HEK293 (cell line): ENCODE data around the gene SETMAR.

Experiments used
- CTCF ChIA-PET: fragments of 350-600 bp; formaldehyde crosslinking; extraction: SDS; loops from one replicate; lab custom pipeline; 2021; ENCODE audit warnings: antibody characterized with exemption; lab: Yijun Ruan, JAX
- POLR2A ChIA-PET: fragments of 300-600 bp; formaldehyde crosslinking; extraction: SDS; loops from one replicate; lab custom pipeline; 2020; ENCODE audit warnings: antibody characterized with exemption, inconsistent platforms; lab: Yijun Ruan, JAX
- H3K27ac ChIP-seq: fragments of 200-500 bp; sonication (Bioruptor generic); 2 replicates; pipeline ENCODE4 v1.5.1; 2014; ENCODE audit warnings: low read depth, low read length, control low read depth, inconsistent platforms; ENCODE audit errors: extremely low read depth
- H3K36me3 ChIP-seq, 2 experiments: fragments of 200-500 bp in 1 of 2; sonication (Bioruptor generic) in 1 of 2; 1 replicate in 1 of 2; 2 replicates in 1 of 2; pipeline ENCODE4 v1.5.1; 2014 to 2017; ENCODE audit warnings: inconsistent platforms in 2 of 2, low read length in 2 of 2; ENCODE audit not compliant: control insufficient read depth in 2 of 2, insufficient read depth in 1 of 2
- H3K4me1 ChIP-seq: fragments of 200-500 bp; sonication (Bioruptor generic); 2 replicates; pipeline ENCODE4 v1.5.1; 2014; ENCODE audit warnings: mild to moderate bottlenecking, low read length, inconsistent platforms; ENCODE audit not compliant: control insufficient read depth, insufficient read depth
- H3K4me3 ChIP-seq: 2 replicates; pipeline ENCODE4 v1.5.1; 2011; ENCODE audit warnings: low read depth, mild to moderate bottlenecking, control low read depth, low read length, moderate library complexity
- H3K9me3 ChIP-seq: fragments of 200-500 bp; sonication (Bioruptor generic); 2 replicates; pipeline ENCODE4 v1.5.1; 2014; ENCODE audit warnings: low read depth, low read length, inconsistent platforms; ENCODE audit not compliant: control insufficient read depth, insufficient read depth
- GFI1B ChIP-seq: fragments of 450-650 bp; formaldehyde crosslinking; IDR thresholded peaks from 2 replicates; pipeline ENCODE4 v1.5.1; 2016; ENCODE audit warnings: missing biosample characterization, missing genetic modification characterization
- ZBTB49 ChIP-seq: fragments of 450-650 bp; formaldehyde crosslinking; IDR thresholded peaks from 2 replicates; pipeline ENCODE4 v1.5.1; 2016; ENCODE audit warnings: missing biosample characterization, missing genetic modification characterization, low read depth
- ZIC2 ChIP-seq: fragments of 450-650 bp; formaldehyde crosslinking; IDR thresholded peaks from 2 replicates; pipeline ENCODE4 v1.5.1; 2016; ENCODE audit warnings: missing biosample characterization, missing genetic modification characterization
- ZNF138 ChIP-seq: fragments of 450-650 bp; formaldehyde crosslinking; IDR thresholded peaks from 2 replicates; pipeline ENCODE4 v1.5.1; 2016; ENCODE audit warnings: missing biosample characterization, missing genetic modification characterization, borderline replicate concordance
- ZNF202 ChIP-seq: fragments of 450-650 bp; formaldehyde crosslinking; IDR thresholded peaks from 2 replicates; pipeline ENCODE4 v1.5.1; 2016; ENCODE audit warnings: missing biosample characterization, missing genetic modification characterization, borderline replicate concordance
- ZNF214 ChIP-seq: fragments of 450-650 bp; formaldehyde crosslinking; IDR thresholded peaks from 2 replicates; pipeline ENCODE4 v1.5.1; 2017; ENCODE audit warnings: missing biosample characterization, mild to moderate bottlenecking, missing genetic modification characterization, borderline replicate concordance
- ZNF280C ChIP-seq: fragments of 450-650 bp; formaldehyde crosslinking; IDR thresholded peaks from 2 replicates; pipeline ENCODE4 v1.5.1; 2016; ENCODE audit warnings: missing biosample characterization, missing genetic modification characterization
- ZNF488 ChIP-seq: fragments of 450-650 bp; formaldehyde crosslinking; IDR thresholded peaks from 2 replicates; pipeline ENCODE4 v1.5.1; 2016; ENCODE audit warnings: missing biosample characterization, missing genetic modification characterization
- ZNF544 ChIP-seq: fragments of 450-650 bp; formaldehyde crosslinking; IDR thresholded peaks from 2 replicates; pipeline ENCODE4 v1.5.0; 2017; ENCODE audit warnings: missing biosample characterization, missing genetic modification characterization
- ZNF645 ChIP-seq: fragments of 450-650 bp; formaldehyde crosslinking; IDR thresholded peaks from 2 replicates; pipeline ENCODE4; 2016; ENCODE audit warnings: missing biosample characterization, missing genetic modification characterization
- ZNF654 ChIP-seq: fragments of 450-650 bp; formaldehyde crosslinking; IDR thresholded peaks from 2 replicates; pipeline ENCODE4 v1.5.1; 2016; ENCODE audit warnings: low read depth, missing biosample characterization, missing genetic modification characterization
- ZNF707 ChIP-seq: fragments of 450-650 bp; formaldehyde crosslinking; IDR thresholded peaks from 2 replicates; pipeline ENCODE4 v1.5.1; 2016; ENCODE audit warnings: missing biosample characterization, missing genetic modification characterization
- ZNF785 ChIP-seq: fragments of 450-650 bp; formaldehyde crosslinking; IDR thresholded peaks from 2 replicates; pipeline ENCODE4 v1.5.1; 2016; ENCODE audit warnings: missing biosample characterization, missing genetic modification characterization
- ZSCAN4 ChIP-seq: fragments of 450-650 bp; formaldehyde crosslinking; IDR thresholded peaks from 2 replicates; pipeline ENCODE4 v1.5.1; 2017; ENCODE audit warnings: missing biosample characterization, missing genetic modification characterization

Gene SETMAR

GRCh38 chr3:4313606-4314293 is 10.6 kb downstream of the SETMAR start:
- Histone ChIP-seq H3K27ac (no peak overlapping the region), H3K4me1 (no peaks in the 10 kb centered on the region), H3K36me3 (peaks cover 0 to 30% of the 10 kb centered on the region in 2 experiments; a peak in 2 of 3 replicates), H3K4me3 (no peak overlapping the region), H3K9me3 (no peaks in the 10 kb centered on the region)
- CTCF ChIA-PET = interaction anchor here (0.7 kb wide), 1 partner anchor 14 kb away, joined by 3 read pairs; no protein-coding TSS in a partner anchor
- TF ChIP-seq ZNF654 (tag by site-specific recombination) = no peak
- no peak for TF ChIP-seq ZNF707
- TF ChIP-seq ZNF214 (tag by site-specific recombination) = no peak
- TF ChIP-seq ZNF280C (tag by site-specific recombination) = no peak
- no peak for TF ChIP-seq ZNF544 (tag by site-specific recombination)
- no peak for TF ChIP-seq ZBTB49 (tag by site-specific recombination)
- POLR2A ChIA-PET = no interaction called here

- H3K4me3 ChIP-seq = no peak overlapping the region
- no peaks in the 10 kb centered on the region for H3K9me3 ChIP-seq
- POLR2A ChIA-PET = no interaction called here
- H3K36me3 ChIP-seq = peaks cover 0 to 30% of the 10 kb centered on the region in 2 experiments; a peak in 2 of 3 replicates
- CTCF ChIA-PET = interaction anchor here (0.7 to 1.2 kb wide), 2 partner anchors 15 to 24 kb away, joined by 3 to 4 read pairs; no protein-coding TSS in a partner anchor
- TF ChIP-seq ZNF785 (tag by site-specific recombination) = no peak
- TF ChIP-seq ZNF138 (tag by site-specific recombination) = no peak
- no peak for TF ChIP-seq ZIC2 (tag by site-specific recombination)
- TF ChIP-seq GFI1B (tag by site-specific recombination) = no peak
- no peak for TF ChIP-seq ZNF488 (tag by site-specific recombination)
- no peak for TF ChIP-seq ZNF202 (tag by site-specific recombination)
- TF ChIP-seq ZSCAN4 (tag by site-specific recombination) = no peak
- no peak for TF ChIP-seq ZNF645 (tag by site-specific recombination)
- H3K4me1 ChIP-seq = no peaks in the 10 kb centered on the region
- no peak overlapping the region for H3K27ac ChIP-seq
Observed at GRCh38 chr3:4314688-4315087, 11.5 kb downstream of the SETMAR start.
